Lower leg skin (tissue), 3 donors: ENCODE data around the gene BCAS4.

Source experiments
- POLR2A ChIP-seq, 2 donors: fragments of 450-650 bp; IDR thresholded peaks; one replicate each; pipeline ENCODE4 v1.6.1; 2016 to 2017; ENCODE audit warnings: antibody characterized with exemption in 2 of 2, mild to moderate bottlenecking in 1 of 2, moderate library complexity in 1 of 2
- TF ChIP-seq, protein P1 (sequence below), 3 donors: fragments of 450-650 bp; IDR thresholded peaks; one replicate each; pipeline ENCODE4 v1.5.1; 2016; ENCODE audit warnings: antibody characterized with exemption in 3 of 3, mild to moderate bottlenecking in 3 of 3, moderate library complexity in 2 of 3

DNA sequence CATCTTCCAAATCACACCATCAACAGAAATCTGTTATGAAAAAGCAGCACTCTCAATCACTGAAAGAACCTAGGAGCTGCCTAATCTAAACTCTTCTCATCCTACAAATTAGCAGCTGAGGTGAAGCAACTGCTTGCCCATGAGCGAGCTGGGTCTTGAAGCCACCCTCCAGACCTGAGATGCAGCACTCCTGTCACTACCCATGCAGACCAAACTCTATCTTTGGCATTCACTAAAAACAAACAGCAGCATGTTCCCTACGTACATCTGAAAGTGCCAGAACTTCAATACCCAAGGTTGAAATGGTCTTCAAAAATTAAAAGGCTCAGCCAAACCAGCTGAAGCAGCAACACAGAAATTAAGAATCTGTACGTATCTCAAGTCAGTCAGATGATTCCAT lies 122.1 kb downstream of the BCAS4 start:
- TF ChIP-seq, protein P1, sequence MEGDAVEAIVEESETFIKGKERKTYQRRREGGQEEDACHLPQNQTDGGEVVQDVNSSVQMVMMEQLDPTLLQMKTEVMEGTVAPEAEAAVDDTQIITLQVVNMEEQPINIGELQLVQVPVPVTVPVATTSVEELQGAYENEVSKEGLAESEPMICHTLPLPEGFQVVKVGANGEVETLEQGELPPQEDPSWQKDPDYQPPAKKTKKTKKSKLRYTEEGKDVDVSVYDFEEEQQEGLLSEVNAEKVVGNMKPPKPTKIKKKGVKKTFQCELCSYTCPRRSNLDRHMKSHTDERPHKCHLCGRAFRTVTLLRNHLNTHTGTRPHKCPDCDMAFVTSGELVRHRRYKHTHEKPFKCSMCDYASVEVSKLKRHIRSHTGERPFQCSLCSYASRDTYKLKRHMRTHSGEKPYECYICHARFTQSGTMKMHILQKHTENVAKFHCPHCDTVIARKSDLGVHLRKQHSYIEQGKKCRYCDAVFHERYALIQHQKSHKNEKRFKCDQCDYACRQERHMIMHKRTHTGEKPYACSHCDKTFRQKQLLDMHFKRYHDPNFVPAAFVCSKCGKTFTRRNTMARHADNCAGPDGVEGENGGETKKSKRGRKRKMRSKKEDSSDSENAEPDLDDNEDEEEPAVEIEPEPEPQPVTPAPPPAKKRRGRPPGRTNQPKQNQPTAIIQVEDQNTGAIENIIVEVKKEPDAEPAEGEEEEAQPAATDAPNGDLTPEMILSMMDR (IDR thresholded peaks at IDR 0.05), result no peak
- TF ChIP-seq POLR2A (IDR thresholded peaks at IDR 0.05), result no peak
